GM12801 (cell line): Measurements from ENCODE around the gene DNAI2.

ENCODE experiments used
- CTCF ChIP-seq: IDR thresholded peaks from one replicate; pipeline ENCODE4 v1.5.1; 2011; ENCODE audit warnings: control low read depth; ENCODE audit not compliant: insufficient read length; ENCODE audit errors: extremely low read depth

The DNAI2 gene

DNA sequence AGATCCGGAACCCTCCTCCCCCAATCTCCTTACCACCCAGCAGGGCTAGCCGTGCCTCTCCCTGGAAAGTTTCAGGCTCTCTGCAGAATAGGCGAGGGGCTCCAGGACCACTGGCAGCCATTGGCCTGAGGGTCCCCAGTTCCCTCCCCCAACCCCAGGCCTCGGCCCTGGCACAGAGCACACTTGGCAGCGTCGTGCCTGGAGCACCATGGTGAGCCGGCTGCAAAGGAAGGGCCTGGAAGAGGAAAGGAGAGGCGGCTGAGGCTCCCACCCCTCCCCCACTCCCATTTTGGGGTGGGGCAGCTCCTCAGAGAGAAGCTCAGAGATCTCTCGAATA, 88.0 kb downstream of the DNAI2 start:
- no peak for TF ChIP-seq CTCF

DNA sequence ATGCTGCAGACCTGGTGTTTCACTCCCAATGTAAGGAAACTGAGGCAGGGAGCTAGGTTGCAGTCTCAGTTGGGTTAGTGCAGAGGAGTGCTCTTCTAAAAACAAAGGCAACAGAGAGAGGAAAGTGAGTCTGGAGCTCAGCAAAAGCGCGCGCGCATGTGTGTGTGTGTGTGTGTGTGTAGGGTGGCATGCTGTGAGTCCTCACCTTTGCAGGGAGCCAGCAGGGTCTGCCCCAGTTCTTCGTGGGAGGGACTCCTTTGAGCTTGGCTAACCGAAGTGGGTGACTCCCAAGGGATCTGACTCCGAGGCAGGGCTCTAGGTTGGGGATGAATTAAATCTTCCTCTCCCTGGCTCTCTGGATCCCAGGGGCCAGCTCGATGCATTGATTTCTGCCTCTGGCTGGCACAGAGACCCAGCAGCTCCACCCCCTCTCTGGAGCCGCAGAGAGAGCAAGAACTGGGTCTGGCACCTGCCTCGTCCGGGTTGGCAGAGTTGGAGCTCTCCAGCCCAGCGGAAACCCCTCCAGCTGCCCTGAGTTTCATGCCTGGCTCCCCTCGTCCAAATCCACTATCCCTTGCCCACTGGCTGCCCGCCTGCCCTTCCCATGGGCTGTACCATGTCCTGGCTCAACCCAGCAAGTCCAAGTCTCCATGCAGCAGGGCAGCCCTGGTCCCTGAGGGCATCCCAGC, 88.9 kb downstream of the DNAI2 start:
- no peak for TF ChIP-seq CTCF
